Endothelial cell of umbilical vein (primary cell): ENCODE data around the gene SDF4. TPM values are rescaled to one million over a fixed set of nuclear protein-coding genes. Genes with fewer than 3 reads are reported as not detected.

Experiments
- BruUV-seq: library from RNA; stranded (reverse); fragments of 400-500 nt; replicated peaks from 2 replicates; lab custom pipeline; 2021; lab: Mats Ljungman, UMichigan
- CTCF ChIA-PET: fragments of 300-600, 350-600 bp; sonication (Branson Sonifier 250); formaldehyde crosslinking; loops from one replicate; lab custom pipeline; 2021; ENCODE audit warnings: antibody characterized with exemption, inconsistent platforms; lab: Charles Lee
- POLR2A ChIA-PET: fragments of 300-600, 350-600 bp; sonication (Branson Sonifier 250); formaldehyde crosslinking; loops from one replicate; lab custom pipeline; 2021; ENCODE audit warnings: antibody characterized with exemption, inconsistent platforms; lab: Charles Lee
- DNase-seq: peaks from one replicate; pipeline ENCODE4 v3.0.0-alpha.2; 2011; ENCODE audit warnings: low read depth, low spot score
- FAIRE-seq: peaks from 2 replicates; lab custom pipeline; 2011; peaks lifted over from hg19 to GRCh38; lab: Jason Lieb, UNC
- H2AFZ ChIP-seq: 2 replicates; pipeline ENCODE4 v1.6.0; 2012; ENCODE audit warnings: low read depth, low read length, control low read depth, inconsistent platforms
- H3K27ac ChIP-seq: 2 replicates; pipeline ENCODE4 v1.5.1; 2011; ENCODE audit warnings: low read depth, mild to moderate bottlenecking, control low read depth, low read length, moderate library complexity; ENCODE audit not compliant: insufficient read depth
- H3K27me3 ChIP-seq, 2 experiments: 2 replicates each; pipeline versions ENCODE4 v1.6.0 to v1.6.1; 2011; ENCODE audit warnings: low read length in 2 of 2, mixed read lengths in 1 of 2; ENCODE audit not compliant: control insufficient read depth in 2 of 2, insufficient read depth in 2 of 2
- H3K36me3 ChIP-seq, 2 experiments: 2 replicates in 1 of 2; 3 replicates in 1 of 2; pipeline ENCODE4 v1.5.1; 2011; ENCODE audit warnings: low read length in 2 of 2, mild to moderate bottlenecking in 1 of 2, moderate library complexity in 1 of 2; ENCODE audit not compliant: control insufficient read depth in 2 of 2, insufficient read depth in 2 of 2; ENCODE audit errors: extremely low read depth in 1 of 2
- H3K4me1 ChIP-seq: 3 replicates; pipeline ENCODE4 v1.5.1; 2011; ENCODE audit warnings: mild to moderate bottlenecking, low read length; ENCODE audit not compliant: control insufficient read depth, insufficient read depth; ENCODE audit errors: extremely low read depth
- H3K4me2 ChIP-seq: 2 replicates; pipeline ENCODE4 v1.6.1; 2011; ENCODE audit warnings: low read length, control low read depth, mixed read lengths; ENCODE audit not compliant: insufficient read depth
- H3K4me3 ChIP-seq, 3 experiments: fragments of 200-600 bp in 1 of 3; sonication (generic), shearing (Covaris generic) in 1 of 3; replicated peaks in 1 of 3; 2 replicates each; pipeline ENCODE4 v1.5.1; 2011 to 2016; ENCODE audit warnings: control low read depth in 3 of 3, low read length in 3 of 3, mild to moderate bottlenecking in 2 of 3, inconsistent platforms in 1 of 3, low read depth in 1 of 3, moderate library complexity in 1 of 3; ENCODE audit not compliant: insufficient read depth in 1 of 3
- H3K79me2 ChIP-seq: 2 replicates; pipeline ENCODE4 v1.6.0; 2012; ENCODE audit warnings: low read length, inconsistent platforms; ENCODE audit not compliant: control insufficient read depth, insufficient read depth
- H3K9ac ChIP-seq: replicated peaks from 2 replicates; pipeline ENCODE3; 2011; ENCODE audit warnings: low read length, control low read depth; ENCODE audit not compliant: insufficient read depth; ENCODE audit errors: extremely low read depth
- H3K9me1 ChIP-seq: replicated peaks from 3 replicates; pipeline ENCODE4 v1.6.0; 2011; ENCODE audit warnings: mild to moderate bottlenecking, low read length; ENCODE audit not compliant: control insufficient read depth, insufficient read depth; ENCODE audit errors: extremely low read depth
- H3K9me3 ChIP-seq: replicated peaks from 2 replicates; pipeline ENCODE4 v1.5.1; 2012; ENCODE audit warnings: low read length, inconsistent platforms; ENCODE audit not compliant: control insufficient read depth, insufficient read depth
- H4K20me1 ChIP-seq: replicated peaks from 2 replicates; pipeline ENCODE3; 2011; ENCODE audit warnings: mild to moderate bottlenecking, low read length; ENCODE audit not compliant: control insufficient read depth, insufficient read depth; ENCODE audit errors: extremely low read depth
- EZH2 ChIP-seq: IDR thresholded peaks from 2 replicates; pipeline ENCODE4 v1.6.1; 2012; ENCODE audit warnings: borderline replicate concordance, low read depth, mild to moderate bottlenecking, moderate library complexity, low read length, inconsistent platforms; ENCODE audit not compliant: severe bottlenecking
- FOS ChIP-seq: IDR thresholded peaks from 2 replicates; pipeline ENCODE4 v1.6.1; 2011; ENCODE audit warnings: mild to moderate bottlenecking, low read length, moderate library complexity, borderline replicate concordance; ENCODE audit not compliant: insufficient read depth
- GATA2 ChIP-seq: IDR thresholded peaks from 2 replicates; pipeline ENCODE4 v1.7.0; 2011; ENCODE audit warnings: low read depth, mild to moderate bottlenecking, moderate library complexity, mixed read lengths, low read length; ENCODE audit not compliant: insufficient read length, insufficient read depth
- JUN ChIP-seq: IDR thresholded peaks from 2 replicates; pipeline ENCODE4 v1.6.1; 2011; ENCODE audit warnings: borderline replicate concordance, low read depth; ENCODE audit not compliant: insufficient read length, insufficient read depth
- MAX ChIP-seq: IDR thresholded peaks from 2 replicates; pipeline ENCODE4 v1.6.1; 2011; ENCODE audit not compliant: insufficient read depth, insufficient read length
- MYC ChIP-seq: IDR thresholded peaks from one replicate; pipeline ENCODE4 v1.6.1; 2011; ENCODE audit warnings: mild to moderate bottlenecking, low read depth, low read length
- POLR2A ChIP-seq: IDR thresholded peaks from 2 replicates; pipeline ENCODE4 v1.6.1; 2012; ENCODE audit warnings: low read depth, mild to moderate bottlenecking, control low read depth, low read length
- POLR2AphosphoS5 ChIP-seq: IDR thresholded peaks from 2 replicates; pipeline ENCODE4 v1.6.1; 2012; ENCODE audit warnings: low read depth, mild to moderate bottlenecking, control low read depth, low read length, moderate library complexity; ENCODE audit not compliant: insufficient read depth
- dilution Hi-C: fragments of 300-500 bp; cut with MboI; formaldehyde crosslinking; loops from one replicate; pipeline ENCODE4 v1.15.0; 2019; ENCODE audit warnings: low sequenced_read_pairs; ENCODE audit not compliant: extremely low pct_ligation_motif_present
- intact Hi-C: fragments of 100-400 bp; cut with micrococcal nuclease; formaldehyde crosslinking; loops from one replicate; pipeline ENCODE4 v1.10.0; 2022
- polyA plus RNA-seq, 4 experiments: library from polyadenylated mRNA; depleted of rRNA in 3 of 4; stranded (reverse) in 3 of 4; unstranded in 1 of 4; fragments of >200 nt; gene quantifications; 2 replicates each; pipeline versions ENCODE4 v1.2.1 to v1.2.3, GENCODE V29; 2011 to 2012; ENCODE audit warnings: missing spikeins in 1 of 4
- total RNA-seq: library from RNA; stranded (reverse); gene quantifications from 2 replicates; pipeline ENCODE4 v1.2.3, GENCODE V29; 2021
- TF ChIP-seq, protein P1 (sequence below), 2 donors: IDR thresholded peaks; 1 replicate in 1 of 2; 2 replicates in 1 of 2; pipeline ENCODE4 v1.5.1; 2011; ENCODE audit warnings: low read length in 2 of 2, mild to moderate bottlenecking in 2 of 2, moderate library complexity in 2 of 2, control low read depth in 1 of 2, inconsistent platforms in 1 of 2, low read depth in 1 of 2; ENCODE audit not compliant: insufficient read depth in 1 of 2; ENCODE audit errors: extremely low read depth in 1 of 2

Gene SDF4
- total and polyA plus RNA-seq, 2 donors (not counting 3 experiments of a cell fraction or from before 2014, with no cell fraction given), result 175 to 185 TPM

- DNase-seq (peak; percentile 29), FAIRE-seq (no peak)
- intact Hi-C loops (no loop called here), dilution Hi-C loops (no loop called here)
- Histone ChIP-seq H3K79me2 (no peaks in the 10 kb centered on the region), H3K9me3 (no peaks in the 10 kb centered on the region), H3K27me3 (no peaks in the 10 kb centered on the region), H3K36me3 (peaks cover 2 to 13% of the 10 kb centered on the region in 2 experiments), H3K9me1 (no peaks in the 10 kb centered on the region), H3K4me1 (no peaks in the 10 kb centered on the region), H3K9ac (no peak overlapping the region), H4K20me1 (no peaks in the 10 kb centered on the region), H3K4me2 (no peak overlapping the region), H2AFZ (no peak overlapping the region), H3K4me3 (no peak overlapping the region), H3K27ac (no peak overlapping the region)
- POLR2A ChIA-PET, result no interaction called here
- TF ChIP-seq POLR2AphosphoS5, result no peak
- no TSS peak for BruUV-seq
- CTCF ChIA-PET, result interaction anchor here (0.9 to 1.4 kb wide), 3 partner anchors 21 to 93 kb away, joined by 3 to 5 read pairs (median 5); no protein-coding TSS in a partner anchor
These were observed 16.6 kb downstream of the SDF4 start for GRCh38 chr1:1215080-1215676.

- no peaks in the 10 kb centered on the region for H4K20me1 ChIP-seq
- intact Hi-C loops (loop anchor here (2.0 kb wide), 2 partner anchors 17 to 91 kb away; no protein-coding TSS in a partner anchor), dilution Hi-C loops (no loop called here)
- no peaks in the 10 kb centered on the region for H3K27me3 ChIP-seq
- H2AFZ ChIP-seq, result no peak within 1 kb of the TSS
- no peaks in the 10 kb centered on the region for H3K9me3 ChIP-seq
- no peak within 1 kb of the TSS for H3K9ac ChIP-seq
- H3K4me2 ChIP-seq, result no peak within 1 kb of the TSS
- CTCF ChIA-PET, result interaction anchor here (1.0 to 1.2 kb wide), 2 partner anchors 17 to 91 kb away, joined by 3 to 4 read pairs; no protein-coding TSS in a partner anchor
- TF ChIP-seq FOS (no peak), JUN (no peak), POLR2AphosphoS5 (no peak), EZH2 (no peak), POLR2A (no peak), GATA2 (no peak), MYC (no peak), MAX (no peak)
- TF ChIP-seq, protein P1, sequence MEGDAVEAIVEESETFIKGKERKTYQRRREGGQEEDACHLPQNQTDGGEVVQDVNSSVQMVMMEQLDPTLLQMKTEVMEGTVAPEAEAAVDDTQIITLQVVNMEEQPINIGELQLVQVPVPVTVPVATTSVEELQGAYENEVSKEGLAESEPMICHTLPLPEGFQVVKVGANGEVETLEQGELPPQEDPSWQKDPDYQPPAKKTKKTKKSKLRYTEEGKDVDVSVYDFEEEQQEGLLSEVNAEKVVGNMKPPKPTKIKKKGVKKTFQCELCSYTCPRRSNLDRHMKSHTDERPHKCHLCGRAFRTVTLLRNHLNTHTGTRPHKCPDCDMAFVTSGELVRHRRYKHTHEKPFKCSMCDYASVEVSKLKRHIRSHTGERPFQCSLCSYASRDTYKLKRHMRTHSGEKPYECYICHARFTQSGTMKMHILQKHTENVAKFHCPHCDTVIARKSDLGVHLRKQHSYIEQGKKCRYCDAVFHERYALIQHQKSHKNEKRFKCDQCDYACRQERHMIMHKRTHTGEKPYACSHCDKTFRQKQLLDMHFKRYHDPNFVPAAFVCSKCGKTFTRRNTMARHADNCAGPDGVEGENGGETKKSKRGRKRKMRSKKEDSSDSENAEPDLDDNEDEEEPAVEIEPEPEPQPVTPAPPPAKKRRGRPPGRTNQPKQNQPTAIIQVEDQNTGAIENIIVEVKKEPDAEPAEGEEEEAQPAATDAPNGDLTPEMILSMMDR (IDR thresholded peaks at IDR 0.05; ENCODE audit: extremely low read depth in 1 of 2, insufficient read depth in 1 of 2, low read depth in 1 of 2, low read length in 2 of 2), result no peak
- POLR2A ChIA-PET, result no interaction called here
- no peaks in the 10 kb centered on the region for H3K9me1 ChIP-seq
- H3K79me2 ChIP-seq, result no peaks in the 10 kb centered on the region
- FAIRE-seq (no peak), DNase-seq (no peak)
- no TSS peak for BruUV-seq
- no peaks in the 10 kb centered on the region for H3K4me1 ChIP-seq
- H3K36me3 ChIP-seq, result peaks cover 2 to 9% of the 10 kb centered on the region in 2 experiments
- no peak within 1 kb of the TSS for H3K4me3 ChIP-seq
- no peak within 1 kb of the TSS for H3K27ac ChIP-seq
These were observed 18.2 kb downstream of the SDF4 start, which contains the start of gene TNFRSF4 for GRCh38 chr1:1213345-1214265. Gene TNFRSF4, minus strand, starts transcription at chr1:1214153. Its CDS starts 26 bp downstream, at chr1:1214127.
